NCI-H187 (cell line): ENCODE measurements around the gene ENDOD1.

Experiments
- DNase-seq, 2 experiments: peaks; one replicate each; lab custom pipeline; 2025; lab: John Stamatoyannopoulos, UW

The ENDOD1 gene

GRCh38 chr11:95076416-95076815, 13.2 kb upstream of the ENDOD1 start:
- no peak for DNase-seq

- DNase-seq, result no peak
These were observed 12.7 kb upstream of the ENDOD1 start for GRCh38 chr11:95076981-95077380.

GRCh38 chr11:95078526-95078925, 11.1 kb upstream of the ENDOD1 start:
- peak in 1 of 2 experiments; percentile 19 for DNase-seq

DNA sequence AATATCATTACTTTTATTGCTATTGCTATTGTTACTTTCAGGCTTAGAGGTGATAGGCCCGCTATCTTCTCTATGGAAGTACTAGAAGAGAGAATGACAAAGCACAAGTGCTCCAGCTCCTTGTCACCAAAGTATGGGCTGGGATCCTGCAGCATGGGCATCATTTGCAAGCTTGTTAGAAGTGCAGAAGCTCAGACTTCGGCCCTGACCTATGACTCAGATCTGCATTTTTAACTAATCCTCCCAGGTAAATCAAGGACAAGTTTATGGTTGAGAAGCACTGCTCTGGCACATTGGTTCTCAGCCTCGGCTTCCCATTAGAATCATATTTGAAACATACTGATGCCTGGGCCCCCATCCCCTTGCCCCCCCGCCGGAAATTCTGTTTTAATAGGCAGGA, 8.6 kb upstream of the ENDOD1 start:
- DNase-seq, result no peak

DNA sequence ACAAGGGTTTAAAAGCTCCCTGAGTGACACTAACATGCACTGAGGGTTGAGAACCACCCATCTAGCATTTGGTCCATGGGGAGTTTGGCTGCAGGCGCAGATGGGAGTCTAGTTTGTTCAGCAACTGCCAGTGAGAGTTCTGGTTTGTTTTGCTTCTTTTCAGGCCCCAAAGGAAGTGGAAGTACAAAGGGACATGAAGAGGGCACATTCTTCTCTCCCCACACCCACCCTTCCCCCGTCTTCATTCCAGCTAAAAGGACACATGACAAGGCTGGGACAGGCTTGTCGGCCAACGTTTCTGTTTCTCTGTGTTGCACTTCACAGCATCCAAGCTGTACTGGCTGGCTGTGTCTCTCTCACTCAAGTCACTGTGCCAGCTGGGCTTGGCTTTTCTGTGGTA, 8.2 kb upstream of the ENDOD1 start:
- no peak for DNase-seq

DNA sequence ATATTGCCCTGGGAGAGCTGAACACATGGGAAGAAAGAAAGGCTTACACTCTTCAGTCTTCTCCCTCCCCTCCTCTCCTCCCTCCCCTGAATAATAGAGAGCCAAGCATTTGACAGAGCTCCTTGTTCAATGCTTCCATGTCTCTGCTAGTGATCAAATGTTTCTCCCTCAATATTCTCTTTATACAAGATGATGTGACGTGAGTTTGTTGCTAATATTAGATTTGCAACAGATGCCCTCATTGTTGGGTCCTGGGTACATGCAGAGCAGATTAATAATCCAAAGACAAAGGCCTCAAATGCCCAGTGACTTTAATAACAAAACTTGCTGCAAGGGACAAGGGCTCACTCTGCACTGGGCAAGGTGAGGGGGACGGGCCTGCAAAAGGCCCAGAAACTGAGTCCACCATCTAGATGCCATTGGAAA, 7.1 kb upstream of the ENDOD1 start:
- no peak for DNase-seq

- DNase-seq, result no peak
These were observed 5.1 kb upstream of the ENDOD1 start for GRCh38 chr11:95084509-95084908.

GRCh38 chr11:95085117-95085816, 4.4 kb upstream of the ENDOD1 start:
- DNase-seq, result no peak

- no peak for DNase-seq
These were observed 3.5 kb upstream of the ENDOD1 start for GRCh38 chr11:95086151-95086550.

DNA sequence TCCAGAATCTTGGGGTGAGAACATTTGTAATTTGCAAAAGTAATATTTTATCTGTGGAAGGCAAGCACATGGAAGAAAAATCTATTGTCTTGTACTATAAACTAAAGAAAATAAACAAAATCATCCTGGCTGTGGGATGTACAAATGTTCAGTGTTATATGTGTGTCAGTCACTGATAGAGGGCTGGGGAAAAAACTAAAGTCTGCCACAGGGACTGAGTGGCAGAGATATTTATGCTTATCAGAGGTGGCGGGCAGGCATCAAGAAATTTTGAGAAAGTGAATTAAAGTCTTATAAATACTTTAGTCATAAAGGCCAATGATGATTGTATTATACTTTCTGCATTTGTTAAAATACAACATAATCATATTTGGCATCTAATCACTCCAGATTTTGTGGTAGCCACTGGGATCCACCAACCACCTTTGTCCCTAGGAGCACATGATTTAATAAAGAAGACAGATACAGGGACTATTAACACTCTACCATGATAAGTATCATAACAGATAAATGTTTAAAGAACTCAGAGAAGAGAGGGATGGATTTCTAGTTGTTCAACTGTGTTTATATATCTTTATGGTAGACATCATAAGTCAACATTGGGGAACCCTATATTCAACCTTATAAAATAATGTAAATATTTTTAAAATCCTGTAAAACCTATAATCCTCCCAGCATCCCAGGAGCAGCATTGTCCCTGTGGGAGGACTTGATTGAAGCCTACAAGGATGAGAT, 2.6 kb upstream of the ENDOD1 start:
- no peak for DNase-seq

DNA sequence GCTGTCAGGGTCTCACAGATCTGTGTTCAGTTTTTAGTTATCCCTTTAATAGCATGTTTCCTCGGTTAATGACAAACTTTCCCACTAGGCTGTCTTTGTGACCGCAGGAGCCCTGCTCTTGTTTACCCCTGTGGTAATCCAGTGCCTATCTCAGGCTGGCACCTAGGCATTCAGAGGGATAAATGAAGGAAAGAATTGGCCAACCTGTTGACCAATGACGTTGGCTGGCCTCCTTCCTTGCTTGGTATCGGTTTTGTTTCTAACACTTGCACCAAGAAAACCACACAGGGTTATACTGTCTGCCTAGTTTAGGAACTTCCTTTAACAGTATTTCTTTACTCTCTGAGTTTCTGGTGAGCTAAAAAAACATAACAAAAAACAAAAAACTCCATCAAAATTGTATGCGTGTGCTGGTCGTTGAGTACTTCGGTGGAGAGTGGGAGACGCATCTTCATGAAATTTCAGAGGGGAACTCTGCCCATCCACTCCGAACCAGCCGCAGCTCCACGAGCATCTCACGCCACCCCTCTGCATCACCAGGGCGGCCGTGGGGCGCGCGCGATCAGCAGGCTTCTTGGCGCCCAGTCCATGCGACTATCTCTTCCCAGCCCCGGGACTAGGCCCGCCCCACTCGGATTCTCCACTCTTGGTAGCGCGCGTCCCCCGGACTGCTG, 563 bp upstream of the ENDOD1 start:
- DNase-seq, result no peak

- DNase-seq, result no peak
These were observed 2.1 kb downstream of the ENDOD1 start for GRCh38 chr11:95091663-95092180.

DNA sequence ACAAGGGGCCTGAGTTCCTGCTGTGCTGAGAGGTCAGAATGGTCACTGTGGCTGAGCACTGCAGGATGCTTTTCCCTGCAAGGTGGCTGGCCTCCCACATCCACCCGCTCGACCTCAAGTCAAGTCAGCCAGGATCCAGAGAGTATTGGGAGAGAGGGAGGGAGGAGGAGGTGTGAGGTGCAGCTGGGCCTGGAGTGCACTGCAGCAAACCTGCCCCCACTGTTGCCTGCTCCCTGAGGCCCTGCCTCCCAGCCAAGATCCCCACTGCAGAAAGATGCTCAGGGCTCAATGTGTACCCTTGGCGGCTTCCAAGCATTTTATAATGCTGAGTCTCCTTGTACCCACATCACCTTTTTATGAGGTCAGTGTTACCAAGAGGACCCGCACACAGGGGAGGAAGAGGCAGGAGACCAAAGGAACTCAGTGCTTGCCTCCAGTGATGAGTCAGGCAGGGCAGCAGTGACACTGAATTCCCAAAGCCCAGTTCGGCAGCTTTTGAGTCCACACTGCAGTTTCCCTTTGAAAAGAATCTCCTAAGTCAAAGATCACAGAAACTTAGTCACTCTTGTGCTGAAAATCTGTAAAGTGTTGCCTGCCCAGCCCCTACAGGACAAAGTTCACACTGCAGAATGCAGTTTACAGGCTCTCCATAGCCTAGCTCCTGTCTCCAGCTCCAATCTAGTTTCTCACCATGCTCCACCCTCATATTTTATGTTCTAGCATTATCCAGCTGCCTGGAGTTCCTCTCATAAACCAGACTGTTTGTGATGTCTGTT, 3.1 kb downstream of the ENDOD1 start:
- no peak for DNase-seq

DNA sequence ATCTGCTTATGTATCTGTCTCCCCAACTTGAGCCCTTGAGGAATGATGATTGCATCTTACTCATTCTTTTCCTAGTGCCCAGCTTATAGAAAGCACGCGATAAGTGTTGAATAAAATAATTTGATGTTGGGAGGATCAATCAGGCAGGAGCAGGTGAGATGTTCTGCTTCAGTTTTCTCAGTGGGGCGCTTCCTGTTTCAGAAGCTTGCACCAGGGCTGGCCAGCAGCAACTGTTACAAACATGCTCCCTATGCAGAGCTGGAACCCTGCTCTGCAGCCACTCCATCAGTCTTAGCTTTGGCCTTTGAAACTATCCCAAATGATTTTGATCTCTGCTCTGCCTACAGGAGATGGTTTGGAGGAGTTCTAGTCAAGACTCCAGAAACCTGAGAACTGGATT, 3.9 kb downstream of the ENDOD1 start:
- DNase-seq, result no peak

DNA sequence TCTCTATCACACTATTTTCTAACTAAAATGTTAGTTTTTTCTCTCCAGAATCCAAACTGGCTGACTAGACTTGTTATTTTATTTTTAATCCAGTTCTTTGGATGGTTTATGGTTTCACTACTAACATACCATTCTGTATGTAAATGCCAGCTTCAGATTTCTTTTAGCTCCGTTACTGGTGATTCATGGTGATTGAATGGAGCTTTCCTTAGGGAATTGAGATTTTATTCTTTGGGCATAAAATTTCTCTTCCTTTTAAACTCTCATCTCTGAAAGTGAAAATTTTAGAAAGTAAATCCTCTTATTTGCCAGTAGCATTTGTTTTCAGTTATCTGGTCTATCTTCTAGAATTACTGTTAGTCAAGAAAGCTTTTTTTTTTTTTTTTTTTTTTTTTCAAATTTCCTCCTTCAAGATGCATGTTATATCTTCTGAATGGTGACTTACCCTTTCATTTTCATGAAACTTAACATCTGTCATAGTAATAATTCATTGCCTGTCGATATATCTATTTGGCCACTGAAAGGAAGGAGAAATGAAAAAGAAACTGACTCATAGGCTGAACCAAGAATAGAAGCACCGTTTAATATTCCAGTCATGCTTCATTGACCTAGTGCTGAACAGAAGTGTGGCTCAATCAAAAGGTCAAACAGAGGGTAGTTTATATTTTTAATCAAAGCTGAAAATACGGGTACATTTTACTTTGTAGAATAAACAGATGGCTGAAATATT, 6.4 kb downstream of the ENDOD1 start:
- DNase-seq, result no peak

- no peak for DNase-seq
These were observed 7.6 kb downstream of the ENDOD1 start for GRCh38 chr11:95097209-95097608.

DNA sequence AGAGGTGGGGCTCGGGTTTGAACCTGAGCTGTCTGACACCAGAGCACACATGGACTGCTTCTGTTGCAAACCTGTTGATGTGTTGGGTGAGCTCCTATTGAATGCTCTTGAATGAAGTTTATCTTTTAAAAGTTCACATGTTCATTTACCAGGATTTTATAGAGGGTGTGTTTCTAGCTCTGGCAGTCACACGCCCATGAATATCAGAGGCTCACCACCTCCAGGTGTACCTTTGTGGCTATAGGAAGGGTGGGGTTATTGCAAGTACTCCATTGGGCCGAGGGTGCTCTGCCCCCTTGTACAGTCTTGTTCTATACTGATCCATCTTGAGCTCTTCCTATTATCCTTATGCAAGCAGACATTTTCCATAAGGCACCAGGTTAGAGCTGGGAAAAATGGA, 9.2 kb downstream of the ENDOD1 start:
- DNase-seq, result no peak

GRCh38 chr11:95100191-95100648, 10.6 kb downstream of the ENDOD1 start:
- no peak for DNase-seq

DNA sequence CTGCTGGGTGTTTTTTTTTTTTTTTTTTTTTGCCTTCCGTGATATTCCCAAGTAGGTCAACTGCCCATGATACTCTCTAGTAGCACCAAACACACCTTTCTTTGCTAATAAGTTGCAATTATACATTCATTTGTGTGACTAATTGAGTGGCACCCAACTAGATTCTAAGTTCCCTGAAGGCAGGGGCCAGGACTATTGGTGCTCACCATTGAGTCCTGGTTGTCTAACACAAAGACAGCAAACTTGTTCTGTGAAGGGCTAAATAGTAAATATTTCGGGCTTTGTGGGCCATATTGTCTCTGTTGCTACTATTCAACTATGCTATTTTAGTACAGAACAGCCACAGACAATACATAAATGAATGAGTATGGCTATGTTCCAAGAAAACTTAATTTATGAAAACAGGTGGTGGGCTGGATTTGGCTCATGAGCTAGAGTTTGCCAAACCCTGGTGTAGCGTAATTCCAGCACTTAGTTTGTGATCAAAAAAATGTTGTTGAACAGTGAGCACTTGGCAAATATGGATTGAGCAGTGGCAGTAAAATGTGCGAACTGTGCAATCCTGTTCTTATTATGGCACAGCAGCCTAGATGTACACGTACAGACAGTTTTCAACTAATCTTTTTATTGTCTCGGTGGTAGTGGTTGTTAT, 11.3 kb downstream of the ENDOD1 start:
- DNase-seq, result no peak

- no peak for DNase-seq
These were observed 12.3 kb downstream of the ENDOD1 start for GRCh38 chr11:95101935-95102334.

- DNase-seq, result no peak
These were observed 13.1 kb downstream of the ENDOD1 start for GRCh38 chr11:95102733-95103132.
